Measurements from ENCODE around the gene NCAM1. TPM values are rescaled to one million over a fixed set of nuclear protein-coding genes. Genes with fewer than 3 reads are reported as not detected.
"Not testable (repeated sequence)": the region's sequence is repeated elsewhere in the genome, so short reads cannot be mapped to it uniquely, and the experiment has no call there.

NCAM1 gene
- total RNA-seq: 26.8 TPM

DNA sequence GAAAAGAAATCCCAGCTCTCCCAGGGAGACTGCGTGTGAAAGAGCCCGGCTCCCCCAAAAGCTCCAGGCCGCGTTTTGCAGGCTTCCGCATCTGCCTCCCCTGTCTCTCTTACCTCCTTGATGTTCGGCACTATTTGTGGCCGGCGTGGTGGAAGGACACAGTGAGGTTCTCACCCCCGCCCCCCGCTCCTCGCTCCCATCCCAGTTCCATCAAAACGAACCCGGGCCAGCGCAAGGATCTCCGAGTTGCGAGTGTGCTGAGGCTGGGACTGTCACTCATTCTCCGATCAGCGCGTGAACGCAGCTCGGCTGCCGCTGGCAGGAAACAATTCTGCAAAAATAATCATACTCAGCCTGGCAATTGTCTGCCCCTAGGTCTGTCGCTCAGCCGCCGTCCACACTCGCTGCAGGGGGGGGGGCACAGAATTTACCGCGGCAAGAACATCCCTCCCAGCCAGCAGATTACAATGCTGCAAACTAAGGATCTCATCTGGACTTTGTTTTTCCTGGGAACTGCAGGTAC, at the start of gene NCAM1:
Gene NCAM1 (plus strand): TSS at position 275 of the 523 bp plus-strand sequence.
- peak; percentile 85 for DNase-seq

DNA sequence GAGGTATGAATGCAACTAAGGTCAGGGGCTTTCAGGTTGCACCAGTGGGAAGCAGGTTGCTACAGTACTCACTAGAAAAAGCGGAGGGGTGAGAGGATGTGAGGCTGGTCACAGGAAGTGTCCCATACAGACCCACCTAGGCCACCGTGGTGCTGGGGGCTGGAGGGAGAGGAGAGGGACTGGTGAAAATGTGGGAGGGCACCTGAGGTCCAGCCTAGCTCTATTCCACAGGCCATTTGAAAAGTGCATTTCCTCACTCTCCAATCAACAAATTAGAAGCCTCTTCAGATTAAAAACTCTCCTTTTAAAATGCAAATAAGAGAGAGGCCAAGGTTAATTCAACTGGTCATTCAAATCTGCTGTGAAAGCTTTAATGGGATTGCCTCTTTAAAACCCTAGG, 38.6 kb upstream of the NCAM1 start:
- no peak for DNase-seq

DNA sequence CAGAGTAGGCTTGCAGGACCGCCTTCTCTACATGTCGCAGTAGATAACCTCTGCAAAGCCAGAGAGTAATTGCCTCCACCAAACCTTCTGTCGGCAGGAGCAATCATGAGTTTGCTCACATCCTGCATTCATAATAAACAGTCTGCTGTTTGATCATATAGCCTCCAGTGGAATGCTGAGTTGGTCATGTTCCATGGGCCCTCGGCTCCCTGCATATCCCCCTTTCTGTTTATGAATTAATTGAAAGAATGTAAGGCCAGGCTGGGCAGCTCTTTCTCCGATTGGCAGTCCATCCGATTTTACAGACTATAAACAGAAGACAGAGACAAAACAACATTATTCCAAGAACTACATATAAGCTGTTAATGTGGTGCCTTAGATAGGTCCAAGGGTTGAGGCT, 36.4 kb upstream of the NCAM1 start:
- not testable (repeated sequence) for DNase-seq

DNA sequence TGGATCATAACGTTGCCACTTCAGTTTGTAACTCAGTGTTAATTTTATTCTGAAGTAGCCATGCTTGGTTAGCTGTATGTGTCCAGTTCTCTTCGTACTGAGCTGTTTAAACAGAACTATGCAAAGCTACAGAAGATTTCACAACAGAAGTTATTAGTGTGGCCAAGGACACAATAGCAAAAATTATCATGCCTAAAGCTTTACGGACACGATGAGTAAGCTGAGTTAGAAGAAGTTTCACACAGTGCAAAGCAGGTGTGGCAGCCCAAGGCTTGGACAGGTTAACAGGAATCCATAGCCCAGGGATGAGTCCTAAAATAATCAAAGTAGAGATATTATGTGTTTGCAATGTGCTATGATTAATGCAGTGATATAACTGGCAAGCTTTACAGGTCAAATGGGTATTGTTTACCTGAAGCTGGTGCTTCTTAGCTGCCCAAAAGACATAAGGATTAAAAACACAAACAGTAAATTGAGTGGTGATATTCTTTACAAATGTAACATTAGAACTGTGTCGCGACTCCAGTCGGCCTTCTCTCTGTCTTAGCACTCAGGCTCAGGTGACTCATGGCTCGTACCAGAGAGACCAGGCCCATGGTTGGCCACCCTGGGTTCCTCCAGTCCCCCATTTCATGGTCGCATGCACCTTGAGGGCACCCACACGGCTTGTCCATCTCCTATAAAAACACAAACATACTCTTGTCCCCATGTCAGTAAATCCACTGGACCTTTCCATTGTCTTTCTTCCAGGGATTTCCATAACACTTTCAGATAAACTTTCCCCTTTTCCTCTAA, 35.5 kb upstream of the NCAM1 start:
- DNase-seq: no peak

DNA sequence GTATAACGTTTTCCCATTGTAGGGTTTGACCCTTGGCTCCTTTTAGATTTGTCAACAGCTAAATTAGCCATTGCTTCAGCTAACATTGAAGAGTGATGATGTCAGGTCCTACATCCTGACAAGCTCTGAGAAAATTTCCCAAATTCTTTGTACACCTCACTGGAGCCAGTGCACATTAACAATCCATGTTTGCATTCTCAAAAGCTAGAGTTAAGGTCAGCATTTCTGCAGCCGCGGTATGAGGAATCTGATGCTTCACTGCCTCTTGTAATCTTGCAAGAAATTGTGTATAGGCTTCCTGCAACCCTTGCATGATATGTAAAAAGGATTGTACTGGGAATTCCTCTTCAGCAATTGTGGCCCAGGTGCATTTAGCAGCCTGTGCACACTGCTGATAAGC, 33.1 kb upstream of the NCAM1 start:
- DNase-seq: no peak

DNA sequence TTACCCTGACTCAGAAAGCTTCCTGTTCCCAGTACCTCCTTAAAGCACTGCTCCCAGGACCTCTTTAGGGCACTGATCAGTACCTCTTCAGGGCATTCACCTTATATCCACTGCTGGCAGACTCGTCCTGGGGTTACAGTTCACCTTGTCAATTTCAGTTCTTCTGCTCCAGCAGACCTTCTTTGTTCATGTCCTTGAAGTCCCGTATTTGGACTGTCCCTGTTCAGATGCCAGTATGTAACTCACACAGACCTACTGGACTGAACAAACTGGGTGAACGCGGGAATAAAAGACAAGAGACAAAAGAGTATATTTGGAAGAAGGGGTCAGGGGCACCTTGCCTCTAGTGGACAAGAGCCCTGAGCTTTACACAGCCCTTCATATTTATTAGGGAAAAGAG, 31.8 kb upstream of the NCAM1 start:
- DNase-seq: no peak

DNA sequence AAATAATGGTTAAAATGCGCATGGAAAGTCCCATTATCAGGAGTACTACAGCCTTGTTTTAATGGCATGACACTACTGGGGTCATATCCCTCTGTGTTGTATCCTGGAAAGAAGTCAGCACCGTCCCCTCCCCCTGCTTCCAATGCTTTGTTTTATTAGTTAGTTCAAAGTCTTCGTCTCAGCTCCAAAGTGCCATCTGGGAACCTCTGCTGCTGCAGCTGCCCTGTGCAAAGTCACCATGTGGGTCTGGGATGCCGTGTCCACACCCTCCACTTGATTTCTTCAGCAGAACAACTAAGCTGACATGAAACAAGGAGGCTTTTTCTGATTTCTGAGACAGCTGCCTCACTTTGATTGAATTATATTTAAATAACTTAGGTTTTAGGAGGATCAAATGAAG, 29.5 kb upstream of the NCAM1 start:
- DNase-seq: no peak

DNA sequence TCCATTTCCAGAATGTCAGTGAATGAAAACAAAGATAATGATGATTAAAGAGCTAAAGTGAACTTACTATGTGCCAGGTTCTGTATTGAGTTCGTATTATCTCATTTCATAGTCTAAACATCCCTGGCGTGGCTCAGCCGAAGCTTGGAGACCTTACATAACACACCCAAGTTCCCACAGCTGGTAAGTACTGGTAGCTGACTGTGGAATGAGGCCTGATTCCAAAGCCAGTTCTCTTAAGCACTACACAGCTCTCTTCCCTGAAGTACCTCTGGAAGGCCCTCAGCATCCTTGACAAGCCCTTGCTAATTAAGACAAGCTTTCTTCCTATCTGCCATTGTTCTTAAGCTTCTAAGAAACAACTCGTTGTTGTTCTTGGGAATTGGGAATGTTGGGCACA, 28.6 kb upstream of the NCAM1 start:
- DNase-seq: no peak

DNA sequence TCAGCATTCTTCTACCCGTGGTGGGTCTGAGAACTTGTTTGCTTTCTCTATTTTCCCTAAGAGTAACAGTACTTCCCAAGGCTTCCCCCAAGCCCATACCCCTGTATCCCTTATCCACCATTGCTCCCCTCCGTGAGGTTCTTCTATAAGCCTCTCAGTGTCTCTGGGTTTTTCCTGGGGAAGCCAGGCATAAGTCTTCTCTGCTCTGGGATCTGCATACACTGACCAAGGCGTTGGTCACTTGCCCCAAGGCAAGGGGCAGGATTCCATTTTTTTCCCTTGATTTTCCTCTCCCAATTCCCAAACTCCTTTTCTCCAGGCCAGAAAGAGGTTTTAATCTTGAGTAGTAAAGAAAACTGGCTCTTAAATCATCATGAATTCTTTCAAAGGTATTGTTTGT, 27.2 kb upstream of the NCAM1 start:
- no peak for DNase-seq

DNA sequence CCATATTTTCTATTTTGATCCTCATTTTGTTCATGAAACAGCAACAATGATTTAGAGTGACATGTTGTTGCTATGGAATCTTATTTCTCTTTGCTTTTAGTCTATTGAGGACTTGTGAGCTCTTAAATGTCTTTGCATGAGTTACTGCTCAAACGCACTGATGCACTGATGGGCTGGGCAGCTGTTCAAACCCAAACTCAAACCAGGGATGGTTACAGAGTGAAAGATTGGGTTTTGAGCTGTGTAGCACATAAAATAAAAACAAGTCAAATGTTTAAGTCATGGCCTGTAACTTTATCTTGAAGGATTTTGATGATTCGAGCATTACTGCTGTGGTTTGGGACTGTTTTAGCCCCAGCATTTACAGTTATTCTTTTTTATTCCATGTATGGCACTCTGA, 20.1 kb upstream of the NCAM1 start:
- peak; percentile 16 for DNase-seq

DNA sequence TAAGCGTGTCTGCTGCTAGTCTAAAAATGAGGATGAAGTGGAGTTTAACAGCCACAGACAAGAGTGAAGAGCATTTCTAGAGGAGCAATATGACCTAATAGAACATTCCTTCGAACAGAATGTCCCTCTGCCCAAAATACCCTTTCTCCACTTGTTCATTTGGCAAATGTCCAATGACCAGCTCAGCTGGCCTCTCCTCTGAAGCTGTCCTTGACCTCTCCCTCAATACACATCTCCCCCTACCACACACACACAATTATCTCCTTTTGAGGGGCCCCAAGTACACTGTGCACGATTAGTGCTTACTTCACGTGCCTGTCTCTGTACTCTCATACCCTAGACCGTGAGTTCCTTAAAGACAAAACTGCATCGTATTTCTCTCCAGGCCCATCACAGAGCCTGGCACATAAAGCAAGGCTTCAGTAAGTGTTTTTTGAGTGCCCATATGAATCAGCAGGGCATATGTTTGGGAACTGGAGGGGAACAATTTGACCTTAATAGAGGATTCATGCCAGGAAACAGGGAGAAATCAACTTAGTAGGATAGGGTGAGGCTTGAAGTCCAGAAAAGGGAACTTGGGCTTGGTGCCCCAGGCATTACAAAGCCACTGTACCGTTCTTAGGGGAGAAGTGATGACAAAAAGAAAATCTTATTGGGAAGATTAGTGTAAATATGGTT, 18.1 kb upstream of the NCAM1 start:
- DNase-seq: no peak

DNA sequence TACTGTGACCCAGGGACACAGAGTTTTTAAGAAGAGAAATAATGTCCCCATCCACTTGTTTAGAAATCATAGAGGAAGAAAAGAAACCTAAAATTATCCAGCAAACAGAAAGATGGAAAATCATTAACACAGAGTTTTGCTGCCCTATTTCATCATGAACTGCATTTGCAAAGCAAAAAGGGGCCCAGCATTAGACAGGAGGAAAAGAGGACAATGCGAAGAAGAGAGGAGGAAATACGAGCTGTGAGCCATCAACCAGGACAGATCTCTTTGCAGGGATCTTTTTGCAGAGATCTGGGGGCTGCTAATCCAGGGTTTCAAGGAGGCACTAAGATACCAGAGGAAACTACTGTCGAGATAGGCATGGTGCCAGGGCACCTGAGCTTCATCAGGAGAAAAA, 14.4 kb upstream of the NCAM1 start:
- no peak for DNase-seq

DNA sequence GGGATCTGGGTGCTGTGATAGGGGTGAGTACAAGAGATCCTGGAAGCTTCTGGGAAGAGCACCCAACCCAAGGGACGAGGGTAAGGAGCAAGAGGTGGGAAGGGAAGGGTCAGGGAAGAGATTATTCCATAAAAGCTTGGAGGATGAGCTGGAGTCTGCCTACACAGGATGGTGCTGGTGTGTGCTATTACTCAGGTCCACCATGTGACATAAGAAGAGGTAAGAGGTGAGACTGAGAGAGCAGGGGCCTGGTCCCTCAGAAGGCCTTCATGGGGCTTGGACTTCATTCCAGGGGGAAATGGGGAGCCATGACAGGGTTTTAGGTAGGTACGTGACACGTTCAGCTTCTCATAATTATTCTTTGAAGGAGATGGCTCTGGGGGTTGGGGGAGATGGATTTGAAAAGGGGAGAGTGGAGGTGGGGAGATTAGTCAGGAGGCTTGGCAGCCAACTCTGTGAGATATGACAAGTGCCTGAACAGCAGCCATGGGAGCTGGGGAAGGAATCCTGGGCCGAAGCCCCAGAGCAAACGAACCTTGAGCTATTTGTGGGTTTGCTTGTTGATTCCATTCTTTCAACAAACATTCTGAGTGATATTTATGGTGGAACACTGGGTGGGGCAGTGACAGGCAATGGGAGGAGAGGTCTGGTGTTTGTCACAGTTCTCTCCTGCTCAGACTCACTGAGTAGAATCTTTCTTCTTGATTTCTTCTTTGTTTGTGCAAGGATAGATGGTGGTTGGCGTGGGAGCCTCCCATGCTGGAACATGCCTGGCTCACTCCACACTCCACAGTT, 11.2 kb upstream of the NCAM1 start:
- DNase-seq: no peak

DNA sequence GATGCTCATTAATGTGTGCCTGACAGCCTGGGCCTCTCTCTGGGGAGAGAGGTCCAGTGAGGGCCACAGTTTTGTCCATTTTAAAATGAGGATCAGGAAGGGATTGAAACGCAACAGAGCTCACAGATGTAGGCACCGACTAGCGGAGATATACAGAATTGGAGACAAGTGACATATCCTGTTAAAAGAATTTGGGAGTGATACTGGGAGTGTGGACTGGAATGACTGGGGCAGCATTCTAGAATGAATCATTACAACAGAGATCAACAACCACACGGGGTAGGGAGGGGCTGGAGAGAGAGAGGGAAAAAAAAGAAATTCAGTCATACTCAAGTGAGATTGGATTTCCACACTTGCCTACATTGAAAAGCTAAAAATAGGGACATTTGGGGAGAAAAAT, 2.5 kb upstream of the NCAM1 start:
- DNase-seq: no peak

DNA sequence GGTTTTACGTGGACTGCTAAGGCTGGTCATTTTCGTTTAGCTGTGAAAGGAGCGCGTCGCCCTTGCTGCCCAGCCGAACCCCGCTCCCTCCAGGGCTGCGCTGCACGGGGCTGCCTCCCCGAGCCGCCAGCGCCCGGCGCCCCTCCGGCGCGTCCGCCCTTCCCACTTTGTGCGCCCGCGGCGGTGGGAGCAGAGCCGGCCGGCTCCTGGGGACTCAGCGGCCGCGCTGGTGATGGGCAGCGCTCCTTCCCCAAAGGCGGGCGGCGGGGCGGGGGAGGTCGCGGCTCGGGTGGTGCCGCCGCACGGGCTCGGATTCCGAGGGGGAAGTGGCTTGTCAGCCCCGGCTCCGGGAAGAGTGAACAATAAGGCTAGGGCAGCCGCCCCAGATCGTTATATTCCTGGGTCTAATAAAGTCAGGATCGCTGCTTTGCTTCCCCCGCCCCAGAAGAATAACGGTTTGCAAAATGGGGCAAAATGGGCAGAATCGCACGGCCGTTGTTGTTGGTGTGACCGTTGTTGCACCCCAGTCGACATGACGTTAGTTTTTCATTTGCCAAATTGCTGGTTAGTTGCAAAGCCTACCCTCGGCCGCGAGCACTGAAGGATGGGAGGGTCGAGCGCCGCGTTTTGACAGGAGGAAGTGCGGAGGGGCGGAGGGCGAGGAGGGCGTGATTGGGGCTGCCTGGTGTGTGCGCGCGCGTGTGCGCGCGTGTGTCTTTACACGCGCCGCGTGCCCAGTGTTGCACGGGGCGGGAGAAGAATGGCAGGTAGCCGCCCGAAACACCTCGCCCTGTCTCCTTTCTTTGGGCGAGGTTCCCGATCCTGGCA, 745 bp downstream of the NCAM1 start:
- DNase-seq: peak; percentile 23

DNA sequence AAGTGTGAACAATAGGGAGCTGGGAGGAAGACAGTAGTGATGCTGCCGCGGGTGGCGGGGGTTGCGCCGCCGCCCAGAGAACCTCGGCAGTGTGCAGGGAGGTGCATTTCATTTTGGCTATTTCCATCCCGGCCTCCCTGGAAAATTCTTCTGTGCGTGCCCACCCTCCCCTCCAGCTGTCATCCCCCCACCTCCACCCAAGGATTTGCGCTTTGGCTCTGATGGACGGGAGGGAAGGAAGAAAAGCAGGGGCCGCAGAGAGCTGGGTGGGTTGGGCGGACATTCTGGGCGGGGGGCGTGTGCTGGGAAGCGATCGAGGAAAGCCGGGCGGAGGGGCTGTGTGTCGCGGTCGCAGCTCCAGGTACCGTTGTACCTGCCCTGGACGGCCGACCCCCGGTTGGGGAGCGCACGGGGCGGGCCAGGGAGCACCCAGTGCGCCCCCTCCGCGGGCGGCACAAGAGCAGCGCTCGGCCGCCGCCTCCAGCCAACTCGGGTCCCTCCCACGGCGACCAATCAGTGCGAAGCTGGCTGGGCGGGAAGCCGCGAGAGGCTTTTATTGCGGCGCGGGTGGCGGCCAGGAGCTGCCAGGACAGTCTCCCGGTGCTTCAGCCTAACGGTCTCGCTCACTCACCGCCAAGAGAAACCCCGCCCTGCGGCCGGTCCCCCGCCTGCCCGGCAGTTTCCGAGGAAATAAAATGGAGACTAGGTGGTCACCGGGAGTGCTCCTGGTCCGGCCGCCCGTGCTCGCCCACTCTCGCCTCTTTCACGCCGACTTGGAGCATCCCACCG, 1.6 kb downstream of the NCAM1 start:
- peak; percentile 12 for DNase-seq

DNA sequence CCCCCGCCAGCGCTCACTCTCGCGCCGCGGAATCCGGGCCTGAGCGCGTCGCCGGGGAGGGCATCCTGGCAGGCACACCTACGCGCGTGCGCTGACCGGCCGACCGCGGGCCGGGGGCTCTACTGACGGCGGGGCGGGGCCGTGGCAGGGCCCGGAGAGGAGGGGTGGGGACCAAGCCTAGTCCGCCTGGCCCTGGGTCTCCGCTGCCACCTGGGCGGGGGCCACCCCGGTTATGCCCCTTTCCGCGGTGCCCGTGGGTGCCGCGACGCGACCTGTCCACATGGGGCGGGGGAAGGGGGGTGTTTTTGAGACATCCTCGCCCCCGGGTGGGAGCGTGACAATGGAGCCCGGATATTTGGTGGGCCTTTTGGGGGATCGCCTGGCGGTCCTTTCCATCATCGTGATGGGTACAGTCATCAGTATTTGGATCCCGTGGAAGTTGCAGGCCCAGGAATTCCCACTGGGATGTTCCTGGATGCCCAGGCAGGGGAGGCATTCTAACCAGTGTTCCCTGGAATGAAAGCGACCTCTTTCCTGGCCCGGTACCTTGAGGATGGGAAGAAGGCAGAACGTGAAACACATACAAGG, 2.2 kb downstream of the NCAM1 start:
- no peak for DNase-seq

DNA sequence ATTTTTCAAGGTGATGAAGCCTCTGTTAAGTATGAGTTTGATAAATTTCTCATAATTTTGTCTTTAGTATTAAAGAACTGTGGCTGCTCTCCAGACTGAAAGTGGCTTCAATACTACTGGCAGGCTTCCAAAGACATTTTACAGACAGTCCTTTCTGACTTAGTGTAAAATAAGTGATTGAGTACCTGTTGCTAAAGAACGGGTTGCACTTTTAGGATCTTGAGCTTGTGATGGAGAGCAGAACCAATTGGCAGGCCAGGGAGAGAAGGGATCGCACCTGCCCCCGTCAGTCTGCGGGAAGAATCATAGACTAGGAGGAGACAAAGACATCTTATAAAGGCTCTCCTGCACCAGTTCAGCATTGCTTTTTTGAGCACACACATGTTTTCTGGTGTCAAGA, 4.4 kb downstream of the NCAM1 start:
- DNase-seq: no peak

DNA sequence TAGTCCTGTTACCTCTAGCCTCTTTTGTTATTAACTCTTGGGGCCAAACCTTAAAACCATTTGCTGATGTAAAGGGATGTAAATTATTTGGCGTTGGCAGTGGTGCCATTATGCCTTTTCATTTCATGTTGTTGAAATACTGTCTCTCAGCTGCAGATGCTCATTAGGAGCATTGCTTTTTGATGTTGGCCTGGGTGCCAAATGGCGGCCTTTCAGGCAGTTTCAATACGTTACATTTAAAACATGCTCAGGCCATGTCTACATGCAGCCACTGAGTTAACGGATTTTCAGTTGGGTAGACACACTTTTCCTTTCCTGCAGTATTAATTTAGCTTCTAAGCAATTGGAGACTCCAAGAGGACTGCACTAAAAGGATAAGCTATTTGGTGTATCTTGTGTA, 5.3 kb downstream of the NCAM1 start:
- no peak for DNase-seq

DNA sequence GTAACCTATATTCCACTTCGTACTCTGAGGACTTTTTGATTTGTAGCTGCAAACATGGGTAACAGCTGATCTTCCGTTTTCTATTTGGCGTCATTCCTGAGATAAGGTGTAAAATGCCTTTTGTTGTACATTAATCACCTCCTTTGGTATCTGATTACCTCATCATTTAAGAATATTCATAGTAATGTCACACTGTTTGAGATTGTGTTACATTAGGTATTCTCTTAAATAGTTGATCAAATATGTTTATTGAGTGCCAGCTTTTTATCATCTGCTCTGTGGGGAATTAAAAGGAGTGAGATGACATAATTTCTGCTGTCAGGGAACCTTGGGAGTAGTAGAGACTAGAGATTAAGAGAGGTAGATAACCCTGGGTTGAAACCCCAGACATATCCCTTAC, 5.9 kb downstream of the NCAM1 start:
- no peak for DNase-seq
